H7 (cell line): Measurements from ENCODE around the gene RTP3. TPM values are rescaled to one million over a fixed set of nuclear protein-coding genes. Genes with fewer than 3 reads are reported as not detected.
"Not testable (repeated sequence)": the region's sequence is repeated elsewhere in the genome, so short reads cannot be mapped to it uniquely, and the experiment has no call there.

Experiments used
- DNase-seq: peaks from one replicate; pipeline ENCODE4 v3.0.0; 2012
- H3K27me3 ChIP-seq: 2 replicates; pipeline ENCODE4 v1.6.0; 2011; ENCODE audit warnings: mild to moderate bottlenecking, low read length; ENCODE audit not compliant: control insufficient read depth, insufficient read depth
- H3K36me3 ChIP-seq: replicated peaks from 2 replicates; pipeline ENCODE4 v1.5.1; 2011; ENCODE audit warnings: low read length; ENCODE audit not compliant: control insufficient read depth, insufficient read depth
- H3K4me3 ChIP-seq: 2 replicates; pipeline ENCODE4 v1.5.1; 2011; ENCODE audit warnings: low read depth, mild to moderate bottlenecking, control low read depth, low read length, moderate library complexity; ENCODE audit not compliant: insufficient read depth
- total RNA-seq: library from RNA; depleted of rRNA; stranded (reverse); fragments of >200 nt; shearing (Covaris generic); gene quantifications from 2 replicates; pipeline ENCODE4 v1.2.3, GENCODE V29; 2014

RTP3 gene
- total RNA-seq, 1 experiment from 2014 or later = 0.07 TPM

DNA sequence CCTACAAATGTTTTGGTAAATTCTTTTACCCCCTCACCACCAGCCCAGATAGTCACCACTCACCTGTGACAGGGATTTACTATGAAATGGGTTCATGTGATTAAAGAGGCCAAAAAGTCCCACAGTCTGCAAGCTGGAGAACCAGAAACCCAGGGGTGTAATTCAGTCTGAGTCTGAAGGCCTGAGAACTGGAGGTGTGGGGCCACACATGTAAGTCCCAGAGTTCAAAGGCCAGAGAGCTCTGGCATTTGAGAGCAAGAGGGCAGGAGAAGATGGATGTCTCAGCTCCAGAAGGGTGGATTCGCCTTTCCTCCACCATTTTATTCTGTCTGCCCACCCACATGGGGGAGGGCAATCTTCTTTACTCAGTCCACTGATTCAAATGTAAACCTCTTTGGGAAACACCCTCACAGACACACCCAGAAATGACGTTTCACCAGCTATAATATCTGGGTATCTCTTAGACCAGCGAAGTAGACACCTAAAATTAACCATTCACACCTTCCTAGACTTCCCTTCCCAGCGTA is 11.9 kb downstream of the RTP3 start:
- DNase-seq = no peak
- H3K36me3 ChIP-seq = no peaks in the 10 kb centered on the region

GRCh38 chr3:46512191-46512749 is 14.5 kb downstream of the RTP3 start:
- DNase-seq = no peak
- no peak overlapping the region for H3K4me3 ChIP-seq
- H3K27me3 ChIP-seq = no peaks in the 10 kb centered on the region
- H3K36me3 ChIP-seq = no peaks in the 10 kb centered on the region

More for the DNA sequence above, 11.9 kb downstream of the RTP3 start:
- Histone ChIP-seq H3K4me3 (no peak overlapping the region), H3K27me3 (no peaks in the 10 kb centered on the region)

DNA sequence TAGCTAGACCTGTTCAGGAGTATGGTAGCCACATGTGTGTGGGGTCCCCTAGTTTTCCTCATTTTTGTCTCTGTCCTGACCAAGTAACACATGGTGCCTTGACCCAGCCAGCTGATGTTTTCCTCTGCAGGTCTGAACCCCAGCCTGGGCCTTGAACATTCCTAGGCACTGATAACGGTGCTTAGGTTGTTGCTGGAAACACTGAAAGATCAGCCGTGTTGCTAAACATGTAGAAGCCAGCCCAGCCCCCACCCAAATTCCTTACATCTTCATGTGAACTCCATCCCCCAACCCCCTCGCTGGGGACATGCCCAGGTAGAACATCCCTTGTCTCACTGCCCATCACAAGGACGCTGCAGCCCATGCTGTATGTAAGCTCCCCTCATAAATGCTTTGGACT is 18.7 kb downstream of the RTP3 start:
- no peaks in the 10 kb centered on the region for H3K36me3 ChIP-seq
- no peak for DNase-seq
- H3K4me3 ChIP-seq = no peak overlapping the region
- H3K27me3 ChIP-seq = no peaks in the 10 kb centered on the region

GRCh38 chr3:46517016-46517783 is 19.4 kb downstream of the RTP3 start:
- Histone ChIP-seq H3K27me3 (no peaks in the 10 kb centered on the region), H3K4me3 (no peak overlapping the region), H3K36me3 (no peaks in the 10 kb centered on the region)
- DNase-seq = no peak

DNA sequence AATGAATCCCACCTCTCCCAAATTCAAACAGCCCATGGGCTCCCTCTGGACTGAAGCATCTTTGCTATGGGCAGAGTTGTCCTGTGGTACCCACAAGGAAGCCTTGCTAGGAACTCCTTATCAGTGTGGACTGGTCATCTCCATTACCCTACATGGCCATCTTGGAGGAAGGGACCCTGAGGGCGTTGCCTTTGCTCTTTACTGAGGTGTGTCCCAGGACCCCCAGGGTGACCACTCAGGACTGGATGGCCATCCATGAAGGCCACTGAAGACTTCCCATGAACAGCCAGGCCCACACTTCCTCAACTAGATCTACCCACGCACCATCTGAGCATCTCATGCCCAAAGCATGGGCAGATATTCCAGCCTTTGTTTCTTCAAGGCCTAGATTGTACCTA is 20.0 kb downstream of the RTP3 start:
- no peak for DNase-seq
- no peaks in the 10 kb centered on the region for H3K27me3 ChIP-seq
- H3K36me3 ChIP-seq = no peaks in the 10 kb centered on the region
- no peak overlapping the region for H3K4me3 ChIP-seq

DNA sequence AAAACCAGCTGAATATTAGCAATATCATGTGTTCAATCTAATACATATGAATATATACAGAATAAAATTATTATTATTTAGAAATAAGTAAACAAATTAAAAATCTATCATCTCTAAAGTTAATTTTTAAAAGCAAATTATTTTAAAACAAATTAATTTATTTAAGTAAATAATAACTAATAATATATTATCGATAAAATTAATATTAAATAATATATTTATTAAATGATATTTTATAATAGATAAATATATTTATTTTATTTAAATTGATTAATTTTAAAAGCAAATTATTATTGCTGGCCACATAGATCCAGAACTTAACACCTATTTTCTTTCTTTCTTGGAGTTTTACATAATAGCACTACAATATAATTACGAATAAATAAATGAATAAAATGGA is 22.2 kb downstream of the RTP3 start:
- Histone ChIP-seq H3K4me3 (no peak overlapping the region), H3K36me3 (no peaks in the 10 kb centered on the region), H3K27me3 (no peaks in the 10 kb centered on the region)
- DNase-seq = no peak

- no peak for DNase-seq
- Histone ChIP-seq H3K27me3 (no peaks in the 10 kb centered on the region), H3K4me3 (no peak overlapping the region), H3K36me3 (no peaks in the 10 kb centered on the region)
Measured at GRCh38 chr3:46520531-46520930, 22.8 kb downstream of the RTP3 start.

- DNase-seq = no peak
- Histone ChIP-seq H3K4me3 (no peak overlapping the region), H3K36me3 (no peaks in the 10 kb centered on the region), H3K27me3 (no peaks in the 10 kb centered on the region)
Measured at GRCh38 chr3:46521096-46521495, 23.3 kb downstream of the RTP3 start.

DNA sequence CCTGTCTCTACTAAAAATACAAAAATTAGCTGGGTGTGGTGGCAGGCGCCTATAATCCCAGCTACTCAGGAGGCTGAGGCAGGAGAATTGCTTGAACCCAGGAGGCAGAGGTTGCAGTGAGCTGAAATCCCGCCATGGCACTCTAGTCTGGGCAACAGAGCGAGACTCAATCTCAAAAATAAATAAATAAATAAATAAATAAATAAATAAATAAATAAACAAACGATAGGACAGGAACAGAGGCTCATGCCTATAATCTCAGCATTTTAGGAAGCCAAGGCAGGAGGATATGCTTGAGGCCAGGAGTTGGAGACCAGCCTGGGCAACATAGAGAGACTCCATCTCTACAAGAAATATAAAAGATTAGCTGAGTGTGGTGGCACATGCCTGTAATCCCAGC is 24.4 kb downstream of the RTP3 start:
- not testable (repeated sequence) for H3K36me3 ChIP-seq, H3K4me3 ChIP-seq, H3K27me3 ChIP-seq, DNase-seq

- Histone ChIP-seq H3K27me3 (no peaks in the 10 kb centered on the region), H3K4me3 (no peak overlapping the region), H3K36me3 (no peaks in the 10 kb centered on the region; the same call in 1 of the 2 replicates)
- no peak for DNase-seq
Measured at GRCh38 chr3:46523556-46523955, 25.8 kb downstream of the RTP3 start.

GRCh38 chr3:46524008-46524407 is 26.2 kb downstream of the RTP3 start:
- Histone ChIP-seq H3K27me3 (no peaks in the 10 kb centered on the region), H3K36me3 (no peaks in the 10 kb centered on the region; the same call in 1 of the 2 replicates), H3K4me3 (no peak overlapping the region)
- DNase-seq = no peak

DNA sequence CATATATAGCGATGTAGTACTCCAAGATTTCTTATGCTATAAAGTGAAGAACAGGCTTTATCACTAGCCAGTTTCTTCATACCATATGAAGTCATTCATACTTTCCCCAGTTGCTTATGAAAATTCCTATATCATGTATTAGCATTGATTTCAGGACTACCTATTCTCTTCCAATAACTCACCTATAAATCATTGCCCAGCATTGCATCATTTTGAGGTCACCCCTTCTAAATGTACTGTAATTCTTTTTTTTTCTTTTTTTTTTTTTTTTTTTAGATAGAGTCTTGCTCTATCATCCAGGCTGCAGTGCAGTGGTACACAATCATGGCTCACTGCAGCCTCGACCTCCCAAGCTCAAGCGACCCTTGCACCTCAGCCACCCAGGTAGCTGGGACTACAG is 27.1 kb downstream of the RTP3 start:
- Histone ChIP-seq H3K4me3 (no peak overlapping the region), H3K36me3 (no peaks in the 10 kb centered on the region; the same call in 1 of the 2 replicates), H3K27me3 (no peaks in the 10 kb centered on the region)
- DNase-seq = no peak

DNA sequence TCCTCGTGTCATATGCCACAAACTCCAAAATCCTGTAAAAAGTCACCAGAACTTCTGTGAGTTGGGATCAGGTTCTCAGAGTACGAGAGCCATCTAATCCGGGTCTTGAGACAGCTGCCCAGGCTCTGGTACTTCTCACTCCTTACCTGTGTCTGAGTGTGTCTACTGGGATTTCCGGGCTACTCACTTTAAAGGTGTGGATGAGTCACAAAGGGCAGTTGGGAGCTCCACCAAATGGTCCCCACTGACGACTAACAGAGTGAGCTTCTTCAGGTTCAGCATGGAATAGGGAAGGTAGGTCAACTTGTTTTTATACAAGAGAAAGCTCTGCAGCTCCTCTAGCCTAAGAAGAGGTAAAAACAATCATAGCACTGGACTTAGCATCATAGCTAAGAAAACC is 29.5 kb downstream of the RTP3 start:
- H3K4me3 ChIP-seq = no peak overlapping the region
- H3K27me3 ChIP-seq = no peaks in the 10 kb centered on the region
- H3K36me3 ChIP-seq = no peaks in the 10 kb centered on the region; the same call in 1 of the 2 replicates
- DNase-seq = no peak

- Histone ChIP-seq H3K4me3 (no peak overlapping the region), H3K36me3 (no peaks in the 10 kb centered on the region), H3K27me3 (no peaks in the 10 kb centered on the region)
- DNase-seq = no peak
Measured at GRCh38 chr3:46533091-46533490, 35.3 kb downstream of the RTP3 start.

DNA sequence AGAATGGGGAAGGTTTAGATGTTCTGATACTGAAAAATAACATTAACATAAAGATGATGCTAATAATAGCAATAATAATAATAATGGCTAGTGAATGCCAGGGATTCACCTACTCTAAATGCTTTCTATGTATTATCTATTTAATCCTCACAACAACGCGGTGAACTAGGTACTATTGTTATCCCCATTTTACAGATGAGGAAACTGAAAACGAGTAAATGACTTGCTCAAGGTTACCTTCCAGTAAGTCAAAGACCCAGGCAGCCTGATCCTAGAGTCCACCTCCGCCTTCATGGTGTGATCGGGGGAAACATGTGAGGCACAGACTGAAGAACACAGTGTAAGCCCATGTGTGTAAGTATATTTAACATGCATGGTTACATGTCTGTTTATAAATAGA is 38.0 kb downstream of the RTP3 start:
- DNase-seq = no peak

More for the DNA sequence above, 38.0 kb downstream of the RTP3 start:
- Histone ChIP-seq H3K27me3 (no peaks in the 10 kb centered on the region), H3K36me3 (no peaks in the 10 kb centered on the region; the same call in 1 of the 2 replicates), H3K4me3 (no peak overlapping the region)
